ENCODE results near the gene PRSS36.

Gene PRSS36

GRCh38 chr16:31114468-31114867 is 35.4 kb downstream of the PRSS36 start:
- no peak for DNase-seq (ENCODE audit: insufficient read length, low spot score)
- no peak for FAIRE-seq
- TF ChIP-seq POLR2A (IDR thresholded peaks at IDR 0.05; ENCODE audit: low read depth, low read length) (no peak), POLR2AphosphoS5 (IDR thresholded peaks at IDR 0.05; ENCODE audit: low read depth, low read length) (no peak), TAF1 (IDR thresholded peaks at IDR 0.05; ENCODE audit: low read depth, low read length) (no peak), POU2F2 (IDR thresholded peaks at IDR 0.05; ENCODE audit: low read depth, low read length) (no peak), PAX5 (IDR thresholded peaks at IDR 0.05; ENCODE audit: insufficient read depth, low read length, severe bottlenecking) (no peak), SPI1 (IDR thresholded peaks at IDR 0.05; ENCODE audit: low read depth, low read length) (no peak)

DNA sequence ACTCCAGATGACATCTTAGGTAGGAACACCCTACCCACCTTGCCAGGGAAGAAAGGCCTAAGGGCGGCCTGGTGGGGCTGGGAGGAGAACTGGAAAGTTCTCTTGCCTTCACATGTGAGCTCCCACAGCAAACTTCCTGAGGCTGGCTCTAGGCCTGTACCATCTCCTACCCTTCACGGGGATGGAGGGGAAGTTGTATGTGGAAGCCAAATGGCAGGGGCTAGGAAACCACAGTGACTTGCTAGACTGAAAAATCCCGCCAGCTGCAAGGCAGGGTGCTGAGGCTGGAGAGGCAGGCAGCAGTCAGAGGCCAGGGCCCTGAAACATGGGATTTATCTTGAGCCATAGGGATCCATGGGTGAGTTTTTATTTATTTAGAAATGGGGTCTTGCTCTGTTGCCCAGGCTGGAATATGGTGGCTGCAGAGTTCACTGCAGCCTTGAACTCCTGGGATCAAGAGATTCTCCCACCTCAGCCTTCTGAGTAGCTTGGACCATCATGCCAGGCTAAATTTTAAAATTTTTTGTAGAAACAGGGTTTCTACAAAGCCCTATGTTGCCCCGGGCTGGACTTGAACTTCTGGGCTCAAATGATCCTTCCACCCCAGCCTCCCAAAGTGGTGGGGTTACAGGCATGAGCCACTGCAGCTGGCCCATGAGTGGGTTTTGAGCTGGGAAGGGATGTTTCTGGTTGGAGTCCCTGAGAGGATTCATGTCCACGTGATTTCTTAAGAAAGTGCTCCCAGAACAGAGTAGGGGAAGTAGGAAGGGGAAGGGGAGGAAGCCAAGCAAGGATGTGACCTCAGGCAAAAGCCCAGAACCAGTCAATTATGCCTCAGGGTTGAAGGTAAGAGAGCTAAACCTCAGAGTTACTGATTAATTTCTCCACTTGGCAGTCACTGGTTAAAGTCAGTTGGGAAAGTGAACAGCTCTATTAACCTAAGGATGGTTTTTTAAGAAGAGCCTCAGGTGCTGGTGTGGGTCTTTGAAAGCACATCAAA is 36.4 kb downstream of the PRSS36 start:
- FAIRE-seq, result no peak
- TF ChIP-seq POLR2AphosphoS5 (IDR thresholded peaks at IDR 0.05; ENCODE audit: low read depth, low read length) (no peak), SPI1 (IDR thresholded peaks at IDR 0.05; ENCODE audit: low read depth, low read length) (no peak), POU2F2 (IDR thresholded peaks at IDR 0.05; ENCODE audit: low read depth, low read length) (no peak), POLR2A (IDR thresholded peaks at IDR 0.05; ENCODE audit: low read depth, low read length) (no peak), TAF1 (IDR thresholded peaks at IDR 0.05; ENCODE audit: low read depth, low read length) (no peak), PAX5 (IDR thresholded peaks at IDR 0.05; ENCODE audit: insufficient read depth, low read length, severe bottlenecking) (no peak)
- no peak for DNase-seq (ENCODE audit: insufficient read length, low spot score)

DNA sequence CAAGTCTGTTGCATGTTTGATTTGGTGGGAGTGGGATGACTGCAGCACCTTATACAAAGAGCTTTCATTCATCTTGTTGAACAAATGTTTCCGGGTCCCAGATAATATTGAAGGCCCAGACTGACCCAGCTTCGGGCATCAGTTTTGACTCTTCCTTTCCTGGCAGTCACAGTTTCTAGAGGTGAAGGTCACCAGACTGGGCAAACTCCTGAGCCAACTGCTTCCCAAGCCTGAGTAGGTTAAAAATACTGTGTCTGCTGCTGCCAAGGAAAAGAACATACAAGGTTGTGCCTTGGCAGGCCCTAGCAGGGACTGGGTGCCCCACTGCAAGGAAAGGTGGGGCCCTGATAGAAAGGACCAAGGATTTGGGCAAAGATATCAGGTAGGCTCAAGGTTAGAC is 37.2 kb downstream of the PRSS36 start:
- no peak for DNase-seq (ENCODE audit: insufficient read length, low spot score)
- TF ChIP-seq POLR2AphosphoS5 (IDR thresholded peaks at IDR 0.05; ENCODE audit: low read depth, low read length) (no peak), PAX5 (IDR thresholded peaks at IDR 0.05; ENCODE audit: insufficient read depth, low read length, severe bottlenecking) (no peak), TAF1 (IDR thresholded peaks at IDR 0.05; ENCODE audit: low read depth, low read length) (no peak), POU2F2 (IDR thresholded peaks at IDR 0.05; ENCODE audit: low read depth, low read length) (no peak), POLR2A (IDR thresholded peaks at IDR 0.05; ENCODE audit: low read depth, low read length) (no peak), SPI1 (IDR thresholded peaks at IDR 0.05; ENCODE audit: low read depth, low read length) (no peak)
- FAIRE-seq, result no peak

GRCh38 chr16:31111881-31112466 is 37.9 kb downstream of the PRSS36 start:
- no peak for FAIRE-seq
- no peak for DNase-seq (ENCODE audit: insufficient read length, low spot score)
- no peak for TF ChIP-seq SPI1 (IDR thresholded peaks at IDR 0.05; ENCODE audit: low read depth, low read length)
- TF ChIP-seq POLR2A (IDR thresholded peaks at IDR 0.05; ENCODE audit: low read depth, low read length), result no peak
- TF ChIP-seq PAX5 (IDR thresholded peaks at IDR 0.05; ENCODE audit: insufficient read depth, low read length, severe bottlenecking), result no peak
- no peak for TF ChIP-seq POLR2AphosphoS5 (IDR thresholded peaks at IDR 0.05; ENCODE audit: low read depth, low read length)
- no peak for TF ChIP-seq POU2F2 (IDR thresholded peaks at IDR 0.05; ENCODE audit: low read depth, low read length)
- TF ChIP-seq TAF1 (IDR thresholded peaks at IDR 0.05; ENCODE audit: low read depth, low read length), result no peak

GRCh38 chr16:31110106-31111034 is 39.5 kb downstream of the PRSS36 start:
- no peak for DNase-seq (ENCODE audit: insufficient read length, low spot score)
- TF ChIP-seq PAX5 (IDR thresholded peaks at IDR 0.05; ENCODE audit: insufficient read depth, low read length, severe bottlenecking) (no peak), SPI1 (IDR thresholded peaks at IDR 0.05; ENCODE audit: low read depth, low read length) (no peak), TAF1 (IDR thresholded peaks at IDR 0.05; ENCODE audit: low read depth, low read length) (no peak), POU2F2 (IDR thresholded peaks at IDR 0.05; ENCODE audit: low read depth, low read length) (no peak), POLR2A (IDR thresholded peaks at IDR 0.05; ENCODE audit: low read depth, low read length) (no peak), POLR2AphosphoS5 (IDR thresholded peaks at IDR 0.05; ENCODE audit: low read depth, low read length) (no peak)
- no peak for FAIRE-seq

- TF ChIP-seq POLR2AphosphoS5 (IDR thresholded peaks at IDR 0.05; ENCODE audit: low read depth, low read length) (no peak), TAF1 (IDR thresholded peaks at IDR 0.05; ENCODE audit: low read depth, low read length) (no peak), PAX5 (IDR thresholded peaks at IDR 0.05; ENCODE audit: insufficient read depth, low read length, severe bottlenecking) (no peak), POLR2A (IDR thresholded peaks at IDR 0.05; ENCODE audit: low read depth, low read length) (no peak), POU2F2 (IDR thresholded peaks at IDR 0.05; ENCODE audit: low read depth, low read length) (no peak)
- FAIRE-seq (no peak), DNase-seq (ENCODE audit: insufficient read length, low spot score) (no peak)
Measured at GRCh38 chr16:31109622-31110021, 40.2 kb downstream of the PRSS36 start.

- TF ChIP-seq POU2F2 (IDR thresholded peaks at IDR 0.05; ENCODE audit: low read depth, low read length) (no peak), TAF1 (IDR thresholded peaks at IDR 0.05; ENCODE audit: low read depth, low read length) (no peak), POLR2A (IDR thresholded peaks at IDR 0.05; ENCODE audit: low read depth, low read length) (no peak), POLR2AphosphoS5 (IDR thresholded peaks at IDR 0.05; ENCODE audit: low read depth, low read length) (no peak), SPI1 (IDR thresholded peaks at IDR 0.05; ENCODE audit: low read depth, low read length) (no peak), PAX5 (IDR thresholded peaks at IDR 0.05; ENCODE audit: insufficient read depth, low read length, severe bottlenecking) (no peak)
- FAIRE-seq, result no peak
- no peak for DNase-seq (ENCODE audit: insufficient read length, low spot score)
Measured at GRCh38 chr16:31108794-31109558, 40.9 kb downstream of the PRSS36 start.

Data from GM12891 (cell line).